GM19193 (cell line): ENCODE results near the gene ANKRD31.

Experiments
- POLR2A ChIP-seq: IDR thresholded peaks from 4 replicates; pipeline ENCODE4 v1.6.1; 2011; ENCODE audit not compliant: insufficient read depth, insufficient read length; ENCODE audit errors: extremely low read depth

Gene ANKRD31

GRCh38 chr5:75053304-75054133 is 183.2 kb downstream of the ANKRD31 start:
- TF ChIP-seq POLR2A, result no peak

GRCh38 chr5:75053054-75053303 is 183.7 kb downstream of the ANKRD31 start:
- no peak for TF ChIP-seq POLR2A

- no peak for TF ChIP-seq POLR2A
Measured at GRCh38 chr5:75052192-75053053, 184.3 kb downstream of the ANKRD31 start, which contains the start of gene GCNT4. Gene GCNT4, minus strand, starts transcription at chr5:75052558. Its CDS starts 22,521 bp downstream, at chr5:75030037.

GRCh38 chr5:75051217-75051751 is 185.4 kb downstream of the ANKRD31 start:
- TF ChIP-seq POLR2A, result no peak

GRCh38 chr5:75050415-75050814 is 186.3 kb downstream of the ANKRD31 start:
- TF ChIP-seq POLR2A, result no peak

- TF ChIP-seq POLR2A, result no peak
Measured at GRCh38 chr5:75049456-75050351, 187.0 kb downstream of the ANKRD31 start.

GRCh38 chr5:75048457-75048953 is 188.2 kb downstream of the ANKRD31 start:
- no peak for TF ChIP-seq POLR2A

- no peak for TF ChIP-seq POLR2A
Measured at GRCh38 chr5:75047356-75047755, 189.3 kb downstream of the ANKRD31 start.

- no peak for TF ChIP-seq POLR2A
Measured at GRCh38 chr5:75046366-75047142, 190.1 kb downstream of the ANKRD31 start.

- TF ChIP-seq POLR2A, result no peak
Measured at GRCh38 chr5:75045071-75045470, 191.6 kb downstream of the ANKRD31 start.

- TF ChIP-seq POLR2A, result no peak
Measured at GRCh38 chr5:75044406-75044805, 192.3 kb downstream of the ANKRD31 start.

GRCh38 chr5:75043633-75044264 is 192.9 kb downstream of the ANKRD31 start:
- TF ChIP-seq POLR2A, result no peak

GRCh38 chr5:75042522-75042921 is 194.2 kb downstream of the ANKRD31 start:
- no peak for TF ChIP-seq POLR2A
